ENCODE data around the gene AHDC1.

AHDC1 gene

DNA sequence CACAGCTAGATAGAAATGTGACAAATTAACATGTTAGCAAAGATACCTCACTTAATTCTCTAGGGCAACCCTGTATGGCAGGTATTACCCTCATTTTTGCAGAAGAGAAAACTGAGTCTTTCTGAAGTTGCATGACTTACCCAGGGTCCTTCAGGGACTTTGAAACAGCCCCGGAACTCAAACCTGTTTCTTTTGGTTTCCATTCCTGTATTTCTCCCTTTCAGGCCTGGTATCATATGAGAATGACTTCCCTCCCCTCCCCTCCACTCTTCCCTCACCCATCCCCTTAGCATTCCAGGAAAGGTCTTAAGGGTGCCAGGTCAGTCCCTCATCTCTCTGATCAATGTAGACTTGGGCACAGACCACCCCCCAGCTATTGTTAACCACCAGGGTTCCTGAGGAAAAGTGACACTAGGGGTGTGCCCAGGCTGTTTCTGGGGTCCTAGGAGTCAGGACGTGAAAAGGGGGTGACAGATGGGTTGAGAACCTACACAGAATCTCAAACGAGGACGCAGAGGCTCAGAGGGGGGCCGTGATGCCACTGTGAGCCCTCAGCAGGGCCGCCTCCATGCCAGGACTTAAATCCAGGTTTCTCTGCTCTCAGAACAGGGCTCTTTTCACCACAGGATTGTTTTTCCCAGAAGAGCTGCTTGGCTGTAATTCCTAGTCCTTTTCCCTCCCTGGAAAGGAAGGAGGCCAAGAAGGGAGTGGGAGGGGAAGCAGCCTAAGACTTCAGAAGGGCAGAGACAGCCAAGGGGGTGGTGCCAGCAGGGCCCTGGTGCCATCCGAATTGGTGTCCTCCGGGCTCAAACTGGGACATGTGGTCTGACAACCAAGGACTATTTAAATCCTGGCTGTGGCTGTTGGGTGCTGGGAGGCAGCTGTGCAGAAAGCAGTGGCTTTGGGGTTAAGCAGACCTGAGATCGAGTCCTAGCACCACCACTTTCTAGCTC, 111.9 kb downstream of the AHDC1 start:
- H3K27ac ChIP-seq (ENCODE audit: low read depth, low read length): 0 out of 2 replicates have a peak overlapping the region, but pooled peaks have one; percentile 0
- peaks cover 6% of the 10 kb centered on the region for H3K36me3 ChIP-seq (ENCODE audit: control insufficient read depth, low read length)
- peaks cover 26% of the 10 kb centered on the region for H3K79me2 ChIP-seq (ENCODE audit: control insufficient read depth, low read length)
- H3K9me3 ChIP-seq (ENCODE audit: control insufficient read depth, insufficient read depth, low read length): no peaks in the 10 kb centered on the region
- TF ChIP-seq EZH2phosphoT487 (IDR thresholded peaks at IDR 0.05; ENCODE audit: borderline replicate concordance, low read length) (no peak), CTCF (IDR thresholded peaks at IDR 0.05; ENCODE audit: low read depth, low read length, poor library complexity, severe bottlenecking) (no peak)
- H3K9me2 ChIP-seq (replicated peaks; ENCODE audit: control insufficient read depth, low read length): no peaks in the 10 kb centered on the region
- peaks cover 23% of the 10 kb centered on the region for H3F3A ChIP-seq (ENCODE audit: control insufficient read depth, insufficient read depth)
- no peaks in the 10 kb centered on the region for H3K27me3 ChIP-seq (ENCODE audit: control insufficient read depth, low read length)
- peaks cover 45% of the 10 kb centered on the region for H3K4me1 ChIP-seq (ENCODE audit: control insufficient read depth, low read length)
- H3K4me3 ChIP-seq (ENCODE audit: low read length): no peak overlapping the region
- no peaks in the 10 kb centered on the region for H4K20me1 ChIP-seq (ENCODE audit: control insufficient read depth, insufficient read depth, low read depth, low read length)
- H3K4me2 ChIP-seq (ENCODE audit: low read length): no peak overlapping the region

GRCh38 chr1:27489973-27490741, 113.8 kb downstream of the AHDC1 start, which contains the start of gene WASF2:
Gene WASF2, minus strand, starts transcription at chr1:27490167. Its CDS starts 61,277 bp downstream, at chr1:27428890.
- Histone ChIP-seq H3K4me3 (ENCODE audit: low read length) (peak within 1 kb of the TSS; percentile 97), H3K9me3 (ENCODE audit: control insufficient read depth, insufficient read depth, low read length) (no peaks in the 10 kb centered on the region), H3K4me2 (ENCODE audit: low read length) (peak within 1 kb of the TSS; percentile 91), H3K79me2 (ENCODE audit: control insufficient read depth, low read length) (peaks cover 44% of the 10 kb centered on the region), H3K27me3 (ENCODE audit: control insufficient read depth, low read length) (no peaks in the 10 kb centered on the region), H3K4me1 (ENCODE audit: control insufficient read depth, low read length) (peaks cover 52% of the 10 kb centered on the region), H3K9me2 (replicated peaks; ENCODE audit: control insufficient read depth, low read length) (no peaks in the 10 kb centered on the region), H3K36me3 (ENCODE audit: control insufficient read depth, low read length) (peaks cover 13% of the 10 kb centered on the region), H4K20me1 (ENCODE audit: control insufficient read depth, insufficient read depth, low read depth, low read length) (0 out of 2 replicates have a peak, but pooled peaks cover 8% of the 10 kb centered on the region), H3F3A (ENCODE audit: control insufficient read depth, insufficient read depth) (peaks cover 25% of the 10 kb centered on the region), H3K27ac (ENCODE audit: low read depth, low read length) (peak within 1 kb of the TSS; percentile 82)
- no peak for TF ChIP-seq EZH2phosphoT487 (IDR thresholded peaks at IDR 0.05; ENCODE audit: borderline replicate concordance, low read length)
- TF ChIP-seq CTCF (IDR thresholded peaks at IDR 0.05; ENCODE audit: low read depth, low read length, poor library complexity, severe bottlenecking): no peak

DNA sequence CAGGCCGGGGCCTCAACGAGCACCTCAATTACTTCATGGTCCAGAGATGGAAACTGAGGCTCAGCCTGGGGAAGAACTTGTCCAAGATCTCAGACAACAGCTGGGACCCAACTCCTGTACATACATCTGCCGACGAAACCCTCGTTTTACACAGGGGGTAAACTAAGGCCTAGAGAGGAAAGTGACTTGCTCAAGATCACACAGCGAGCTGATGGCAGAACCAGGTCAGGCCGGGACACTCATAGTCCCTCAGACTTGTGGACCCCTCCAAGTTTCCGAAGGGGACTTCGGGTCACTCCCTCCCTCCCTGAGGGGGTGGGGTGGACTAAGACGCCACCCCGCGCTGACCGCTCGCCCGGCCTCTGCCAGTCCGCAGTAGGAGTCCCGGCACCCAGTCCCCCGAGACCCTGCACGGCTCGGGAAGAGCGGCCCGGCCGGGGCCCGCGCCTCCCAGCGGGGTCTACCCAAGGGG, 114.4 kb downstream of the AHDC1 start:
- H4K20me1 ChIP-seq (ENCODE audit: control insufficient read depth, insufficient read depth, low read depth, low read length): 0 out of 2 replicates have a peak, but pooled peaks cover 8% of the 10 kb centered on the region
- H3K4me3 ChIP-seq (ENCODE audit: low read length): peak overlapping the region; percentile 97
- H3K4me2 ChIP-seq (ENCODE audit: low read length): peak overlapping the region; percentile 91
- H3K36me3 ChIP-seq (ENCODE audit: control insufficient read depth, low read length): peaks cover 16% of the 10 kb centered on the region
- peaks cover 50% of the 10 kb centered on the region for H3K79me2 ChIP-seq (ENCODE audit: control insufficient read depth, low read length)
- no peak for TF ChIP-seq EZH2phosphoT487 (IDR thresholded peaks at IDR 0.05; ENCODE audit: borderline replicate concordance, low read length)
- TF ChIP-seq CTCF (IDR thresholded peaks at IDR 0.05; ENCODE audit: low read depth, low read length, poor library complexity, severe bottlenecking): no peak
- no peaks in the 10 kb centered on the region for H3K9me2 ChIP-seq (replicated peaks; ENCODE audit: control insufficient read depth, low read length)
- H3F3A ChIP-seq (ENCODE audit: control insufficient read depth, insufficient read depth): peaks cover 25% of the 10 kb centered on the region
- no peaks in the 10 kb centered on the region for H3K9me3 ChIP-seq (ENCODE audit: control insufficient read depth, insufficient read depth, low read length)
- peak overlapping the region; percentile 82 for H3K27ac ChIP-seq (ENCODE audit: low read depth, low read length)
- no peaks in the 10 kb centered on the region for H3K27me3 ChIP-seq (ENCODE audit: control insufficient read depth, low read length)
- H3K4me1 ChIP-seq (ENCODE audit: control insufficient read depth, low read length): peaks cover 58% of the 10 kb centered on the region
